ENCODE data around the gene TBC1D21. TPM values are rescaled to one million over a fixed set of nuclear protein-coding genes. Genes with fewer than 3 reads are reported as not detected.

TBC1D21 gene
- polyA plus RNA-seq, 1 experiment: not detected

- Histone ChIP-seq H3K4me3 (ENCODE audit: low read depth, low read length) (no peak overlapping the region), H3K27me3 (ENCODE audit: control insufficient read depth, insufficient read depth, low read length) (no peaks in the 10 kb centered on the region), H3K27ac (ENCODE audit: low read depth, low read length) (peak overlapping the region; percentile 47), H3K9me3 (ENCODE audit: control insufficient read depth, insufficient read depth, low read length) (no peaks in the 10 kb centered on the region)
- DNase-seq (ENCODE audit: low read depth, low spot score): no peak
- CTCF ChIA-PET: interaction anchor here (0.5 to 2.7 kb wide), 10 partner anchors 8 to 522 kb away, joined by 3 to 11 read pairs (median 5); partner anchors contain the start of gene TBC1D21
- TF ChIP-seq CTCF (IDR thresholded peaks at IDR 0.05; ENCODE audit: low read depth, low read length): no peak
- POLR2A ChIA-PET: interaction anchor here (0.6 to 2.5 kb wide), 3 partner anchors 8 to 13 kb away, joined by 3 to 17 read pairs (median 5); partner anchors contain the start of gene LOXL1
Measured at GRCh38 chr15:73935547-73935946, 62.2 kb downstream of the TBC1D21 start.

DNA sequence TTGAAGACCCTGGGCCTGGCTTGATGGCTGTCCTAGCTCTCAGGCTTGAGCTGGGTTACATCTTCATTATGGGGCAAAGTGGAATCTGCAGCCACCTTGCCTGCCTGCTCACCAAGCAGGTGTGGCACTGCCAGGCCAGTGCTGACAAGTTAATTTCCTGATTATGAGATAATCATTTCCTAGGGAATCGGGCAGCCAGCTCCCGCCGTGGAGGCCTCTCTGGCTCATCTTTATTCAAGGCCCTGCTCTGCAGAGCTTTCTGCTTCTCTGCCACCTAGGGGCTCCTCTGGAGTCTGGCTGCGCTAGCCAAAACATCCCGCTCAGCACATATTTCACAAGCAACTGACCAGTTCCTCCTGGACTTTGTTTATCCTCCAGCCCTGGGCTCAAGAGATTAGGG is 62.8 kb downstream of the TBC1D21 start:
- no peak overlapping the region for H3K4me3 ChIP-seq (ENCODE audit: low read depth, low read length)
- ChIA-PET POLR2A (interaction anchor here (0.6 to 2.5 kb wide), 3 partner anchors 9 to 14 kb away, joined by 3 to 17 read pairs (median 5); partner anchors contain the start of gene LOXL1), CTCF (interaction anchor here (0.5 to 2.7 kb wide), 11 partner anchors 9 to 522 kb away, joined by 3 to 11 read pairs (median 5); partner anchors contain the start of gene TBC1D21)
- H3K27ac ChIP-seq (ENCODE audit: low read depth, low read length): peak overlapping the region; percentile 47
- H3K9me3 ChIP-seq (ENCODE audit: control insufficient read depth, insufficient read depth, low read length): no peaks in the 10 kb centered on the region
- DNase-seq (ENCODE audit: low read depth, low spot score): no peak
- no peaks in the 10 kb centered on the region for H3K27me3 ChIP-seq (ENCODE audit: control insufficient read depth, insufficient read depth, low read length)
- peak; percentile 57 for TF ChIP-seq CTCF (IDR thresholded peaks at IDR 0.05; ENCODE audit: low read depth, low read length)

DNA sequence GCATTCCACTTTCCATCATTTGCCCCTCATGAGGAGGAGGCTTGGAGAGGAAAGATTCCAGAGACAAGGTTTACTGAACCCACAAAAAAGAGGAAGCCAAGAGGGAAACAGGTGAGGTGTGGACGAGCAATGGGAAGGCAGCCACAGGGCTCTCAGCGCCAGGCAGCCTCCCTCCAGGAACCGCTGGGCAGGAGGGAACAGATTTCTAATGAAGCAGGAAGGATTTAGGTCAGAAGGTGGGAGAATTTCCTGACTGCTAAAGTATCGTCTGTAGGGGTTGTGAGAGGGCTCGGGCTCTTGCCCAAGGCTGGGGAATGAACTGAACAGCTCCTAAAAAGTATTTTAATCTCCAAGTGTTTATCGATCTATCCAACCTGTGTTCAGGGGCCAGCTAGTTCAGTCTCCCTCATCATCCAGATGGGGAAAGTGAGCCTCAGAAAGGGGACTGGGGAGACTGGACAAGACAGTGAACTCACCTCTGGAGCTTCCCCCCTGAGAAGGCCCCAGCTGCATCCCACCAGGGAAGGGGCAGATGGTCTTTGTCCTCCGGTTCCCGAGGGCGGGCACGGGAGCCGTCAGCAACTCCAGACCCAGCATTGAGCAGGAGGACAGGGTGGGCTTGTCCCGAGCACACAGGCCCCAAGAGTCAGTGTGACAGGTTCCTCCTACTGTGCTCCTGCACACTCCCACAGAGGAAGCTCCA is 63.4 kb downstream of the TBC1D21 start:
- POLR2A ChIA-PET: interaction anchor here (1.2 to 2.5 kb wide), 2 partner anchors 10 to 14 kb away, joined by 3 to 17 read pairs; partner anchors contain the start of gene LOXL1
- Histone ChIP-seq H3K27me3 (ENCODE audit: control insufficient read depth, insufficient read depth, low read length) (no peaks in the 10 kb centered on the region), H3K27ac (ENCODE audit: low read depth, low read length) (peak overlapping the region; percentile 47), H3K4me3 (ENCODE audit: low read depth, low read length) (no peak overlapping the region), H3K9me3 (ENCODE audit: control insufficient read depth, insufficient read depth, low read length) (no peaks in the 10 kb centered on the region)
- TF ChIP-seq CTCF (IDR thresholded peaks at IDR 0.05; ENCODE audit: low read depth, low read length): no peak
- no peak for DNase-seq (ENCODE audit: low read depth, low spot score)
- CTCF ChIA-PET: interaction anchor here (1.0 to 2.7 kb wide), 9 partner anchors 9 to 63 kb away, joined by 3 to 11 read pairs (median 5); partner anchors contain the start of gene TBC1D21

DNA sequence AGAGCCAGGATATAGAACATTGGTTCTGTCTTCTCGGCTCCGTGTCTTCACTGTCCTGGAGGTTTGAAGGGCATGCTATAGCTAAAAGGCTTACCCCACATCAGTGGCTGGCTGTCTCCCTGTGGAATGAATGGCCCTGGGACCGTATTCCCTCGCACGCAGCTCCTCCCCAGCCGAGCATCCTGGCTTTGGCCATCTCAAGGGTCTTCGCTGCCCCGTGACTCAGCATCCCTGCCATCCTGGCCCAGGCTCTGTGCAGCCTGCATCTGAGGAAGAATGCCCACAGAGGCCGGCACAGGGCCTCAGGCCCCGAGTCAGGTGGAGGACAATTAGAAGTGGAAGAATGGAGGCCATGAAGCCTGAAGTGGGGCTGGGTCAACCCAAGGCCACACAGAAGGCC is 63.9 kb downstream of the TBC1D21 start:
- POLR2A ChIA-PET: interaction anchor here (2.5 kb wide), 1 partner anchor 10 kb away, joined by 17 read pairs; the partner anchor contains the start of gene LOXL1

More for the DNA sequence above, 63.9 kb downstream of the TBC1D21 start:
- CTCF ChIA-PET: interaction anchor here (0.8 to 2.7 kb wide), 5 partner anchors 11 to 31 kb away, joined by 3 to 11 read pairs (median 5); no protein-coding TSS in a partner anchor
- TF ChIP-seq CTCF (IDR thresholded peaks at IDR 0.05; ENCODE audit: low read depth, low read length): no peak
- H3K27ac ChIP-seq (ENCODE audit: low read depth, low read length): no peak overlapping the region
- H3K4me3 ChIP-seq (ENCODE audit: low read depth, low read length): no peak overlapping the region
- no peaks in the 10 kb centered on the region for H3K27me3 ChIP-seq (ENCODE audit: control insufficient read depth, insufficient read depth, low read length)
- no peaks in the 10 kb centered on the region for H3K9me3 ChIP-seq (ENCODE audit: control insufficient read depth, insufficient read depth, low read length)
- DNase-seq (ENCODE audit: low read depth, low spot score): no peak

Measured in AG04450 (cell line).